Neural progenitor cell (in vitro differentiated cells): ENCODE measurements around the gene FBRS. TPM values are rescaled to one million over a fixed set of nuclear protein-coding genes. Genes with fewer than 3 reads are reported as not detected.

Experiments used
- DNase-seq: peaks from one replicate; pipeline ENCODE4 v3.0.0-alpha.2; 2016; ENCODE audit warnings: low spot score
- H2AFZ ChIP-seq: fragments of 200-600 bp; sonication (generic); replicated peaks from 2 replicates; pipeline ENCODE4 v1.6.1; 2016; ENCODE audit warnings: antibody characterized with exemption
- H3F3A ChIP-seq: fragments of 200-600 bp; sonication (generic); 2 replicates; pipeline ENCODE4 v1.6.1; 2016; ENCODE audit warnings: antibody characterized with exemption, low read depth
- H3K27ac ChIP-seq: fragments of 200-600 bp; sonication (generic); 2 replicates; pipeline ENCODE4 v1.5.1; 2016; ENCODE audit warnings: mild to moderate bottlenecking
- H3K27me3 ChIP-seq: fragments of 200-600 bp; sonication (generic); 2 replicates; pipeline ENCODE4 v1.6.1; 2016; ENCODE audit warnings: mild to moderate bottlenecking, moderate library complexity
- H3K36me3 ChIP-seq: fragments of 200-600 bp; sonication (generic); 2 replicates; pipeline ENCODE4 v1.5.1; 2016
- H3K4me1 ChIP-seq: fragments of 200-600 bp; sonication (generic); 2 replicates; pipeline ENCODE4 v1.6.1; 2016; ENCODE audit warnings: mixed run types
- H3K4me2 ChIP-seq: fragments of 200-600 bp; sonication (generic); 2 replicates; pipeline ENCODE4 v1.6.1; 2016
- H3K4me3 ChIP-seq: fragments of 200-600 bp; sonication (generic); 2 replicates; pipeline ENCODE4 v1.5.1; 2016
- H3K79me2 ChIP-seq: fragments of 200-600 bp; sonication (generic); 2 replicates; pipeline ENCODE4 v1.6.1; 2016; ENCODE audit warnings: low read depth
- H3K9ac ChIP-seq: fragments of 200-600 bp; sonication (generic); 2 replicates; pipeline ENCODE4 v1.6.1; 2016
- H3K9me3 ChIP-seq: fragments of 200-600 bp; sonication (generic); 2 replicates; pipeline ENCODE4 v1.5.1; 2016; ENCODE audit warnings: low read depth
- H4K20me1 ChIP-seq: fragments of 200-600 bp; sonication (generic); 2 replicates; pipeline ENCODE4 v1.6.1; 2016; ENCODE audit warnings: low read depth
- H3K27ac Mint-ChIP-seq: 3 replicates; pipeline ENCODE4 v1.8.0; 2021; ENCODE audit warnings: mixed read lengths
- H3K27me3 Mint-ChIP-seq: 2 replicates; pipeline ENCODE4 v1.8.0; 2022; ENCODE audit warnings: low read depth, mild to moderate bottlenecking, inconsistent platforms, moderate library complexity, mixed read lengths; ENCODE audit not compliant: insufficient read depth
- H3K36me3 Mint-ChIP-seq: 3 replicates; pipeline ENCODE4 v1.8.0; 2021; ENCODE audit warnings: mixed read lengths
- H3K4me1 Mint-ChIP-seq: 3 replicates; pipeline ENCODE4 v1.8.0; 2021; ENCODE audit warnings: mixed read lengths
- H3K4me3 Mint-ChIP-seq: 3 replicates; pipeline ENCODE4 v1.8.0; 2021; ENCODE audit warnings: mild to moderate bottlenecking, moderate library complexity, mixed read lengths
- H3K9me3 Mint-ChIP-seq: 3 replicates; pipeline ENCODE4 v1.8.0; 2020; ENCODE audit warnings: mixed read lengths
- EZH2 ChIP-seq: fragments of 200-600 bp; sonication (generic); IDR thresholded peaks from 2 replicates; pipeline ENCODE4 v1.6.1; 2017; ENCODE audit warnings: antibody characterized with exemption, mild to moderate bottlenecking, moderate library complexity
- EZH2phosphoT487 ChIP-seq: fragments of 200-600 bp; sonication (generic); IDR thresholded peaks from 2 replicates; pipeline ENCODE4 v1.6.1; 2017; ENCODE audit warnings: antibody characterized with exemption
- small RNA-seq: library from RNA; depleted of rRNA; stranded (forward); fragments of <200 nt; gene quantifications from one replicate; pipeline ENCODE3, GENCODE V24; 2015
- total RNA-seq: library from RNA; depleted of rRNA; stranded (reverse); fragments of >200 nt; gene quantifications from 2 replicates; pipeline ENCODE4 v1.2.3, GENCODE V29; 2015; ENCODE audit warnings: low replicate concordance
- TF ChIP-seq, protein P1 (sequence below): fragments of 200-600 bp; sonication (generic); IDR thresholded peaks from 2 replicates; pipeline ENCODE4 v1.5.1; 2017; ENCODE audit warnings: antibody characterized with exemption, mild to moderate bottlenecking

The FBRS gene
- total RNA-seq, 1 donor from 2014 or later: 3.6 TPM

DNA sequence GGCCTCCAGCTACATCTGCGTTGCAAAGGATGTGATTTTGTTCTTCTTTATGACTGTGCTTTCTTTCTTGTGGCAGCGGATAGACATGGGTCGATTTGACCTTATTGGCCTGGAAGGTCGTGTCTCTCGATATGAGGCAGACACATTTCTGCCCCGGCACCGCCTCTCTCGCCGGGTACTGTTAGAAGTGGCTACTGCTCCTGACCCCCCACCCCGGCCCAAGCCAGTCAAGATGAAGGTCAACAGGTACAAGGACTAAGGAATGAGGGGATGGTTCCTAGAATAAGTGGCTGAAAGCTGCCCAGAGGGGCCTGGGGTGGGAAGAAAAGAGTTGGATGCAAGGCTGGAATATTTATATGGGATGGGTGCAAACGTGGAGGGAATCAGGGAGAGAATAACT is 61.9 kb downstream of the FBRS start:
- Mint-ChIP-seq H3K4me3 (no peak overlapping the region), H3K36me3 (peaks cover 56% of the 10 kb centered on the region), H3K4me1 (no peaks in the 10 kb centered on the region), H3K27me3 (no peaks in the 10 kb centered on the region), H3K9me3 (no peaks in the 10 kb centered on the region), H3K27ac (no peak overlapping the region)
- H3K4me3 ChIP-seq: no peak overlapping the region
- no peaks in the 10 kb centered on the region for H3K9me3 ChIP-seq
- no peak overlapping the region for H2AFZ ChIP-seq
- H3K4me1 ChIP-seq: no peaks in the 10 kb centered on the region
- H3K27ac ChIP-seq: no peak overlapping the region
- H3K79me2 ChIP-seq: peaks cover 30% of the 10 kb centered on the region
- no peak overlapping the region for H3K9ac ChIP-seq
- H3K4me2 ChIP-seq: no peak overlapping the region
- H4K20me1 ChIP-seq: peaks cover 35% of the 10 kb centered on the region
- DNase-seq: no peak
- no peaks in the 10 kb centered on the region for H3F3A ChIP-seq
- TF ChIP-seq EZH2phosphoT487 (no peak), EZH2 (no peak)
- TF ChIP-seq, protein P1, sequence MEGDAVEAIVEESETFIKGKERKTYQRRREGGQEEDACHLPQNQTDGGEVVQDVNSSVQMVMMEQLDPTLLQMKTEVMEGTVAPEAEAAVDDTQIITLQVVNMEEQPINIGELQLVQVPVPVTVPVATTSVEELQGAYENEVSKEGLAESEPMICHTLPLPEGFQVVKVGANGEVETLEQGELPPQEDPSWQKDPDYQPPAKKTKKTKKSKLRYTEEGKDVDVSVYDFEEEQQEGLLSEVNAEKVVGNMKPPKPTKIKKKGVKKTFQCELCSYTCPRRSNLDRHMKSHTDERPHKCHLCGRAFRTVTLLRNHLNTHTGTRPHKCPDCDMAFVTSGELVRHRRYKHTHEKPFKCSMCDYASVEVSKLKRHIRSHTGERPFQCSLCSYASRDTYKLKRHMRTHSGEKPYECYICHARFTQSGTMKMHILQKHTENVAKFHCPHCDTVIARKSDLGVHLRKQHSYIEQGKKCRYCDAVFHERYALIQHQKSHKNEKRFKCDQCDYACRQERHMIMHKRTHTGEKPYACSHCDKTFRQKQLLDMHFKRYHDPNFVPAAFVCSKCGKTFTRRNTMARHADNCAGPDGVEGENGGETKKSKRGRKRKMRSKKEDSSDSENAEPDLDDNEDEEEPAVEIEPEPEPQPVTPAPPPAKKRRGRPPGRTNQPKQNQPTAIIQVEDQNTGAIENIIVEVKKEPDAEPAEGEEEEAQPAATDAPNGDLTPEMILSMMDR: no peak
- no peaks in the 10 kb centered on the region for H3K27me3 ChIP-seq
- H3K36me3 ChIP-seq: peaks cover 5% of the 10 kb centered on the region

Small RNA genes within 50 kb of the gene (small RNA-seq; reads per million reads assigned to genes)
- gene AC093249.1 (not detected), gene RNU6-1043P (not detected), gene RNU6-416P (not detected), gene SNORA30 (6.5 reads per million, percentile 94 among the genes with 10 or more reads in this experiment)

Other genes starting within 250 kb of the FBRS start
- gene DCTPP1, start 228.4 kb upstream of the FBRS start, total RNA-seq: 30.4 and 47.9 TPM in 2 replicates
- 9.0 and 13.9 TPM in 2 replicates for gene SEPHS2, start 212.6 kb upstream of the FBRS start, total RNA-seq
- not detected in 2 replicates for gene ITGAL, start 185.7 kb upstream of the FBRS start, total RNA-seq
- gene ZNF768, start 131.9 kb upstream of the FBRS start, total RNA-seq: 15.5 and 49.9 TPM in 2 replicates
- gene ZNF747, start 123.6 kb upstream of the FBRS start, total RNA-seq: 7.0 and 14.5 TPM in 2 replicates
- gene ZNF764, start 100.1 kb upstream of the FBRS start, total RNA-seq: 3.6 and 12.6 TPM in 2 replicates
- gene ZNF688, start 86.7 kb upstream of the FBRS start, total RNA-seq: 3.6 and 6.2 TPM in 2 replicates
- gene ZNF785, start 72.7 kb upstream of the FBRS start, total RNA-seq: 17.8 and 19.5 TPM in 2 replicates
- 9.2 and 15.3 TPM in 2 replicates for gene ZNF689, start 48.0 kb upstream of the FBRS start, total RNA-seq
- 3.5 and 14.6 TPM in 2 replicates for gene PRR14, start 7.5 kb upstream of the FBRS start, total RNA-seq
- gene SRCAP, start 40.7 kb downstream of the FBRS start, total RNA-seq: 4.6 and 8.8 TPM in 2 replicates
- gene PHKG2, start 90.0 kb downstream of the FBRS start, total RNA-seq: 20.2 and 31.4 TPM in 2 replicates
- 0.56 and 8.0 TPM in 2 replicates for gene CFAP119, start 103.6 kb downstream of the FBRS start, total RNA-seq
- gene RNF40, start 103.9 kb downstream of the FBRS start, total RNA-seq: 45.6 and 77.3 TPM in 2 replicates
- 13.7 and 24.5 TPM in 2 replicates for gene ZNF629, start 128.8 kb downstream of the FBRS start, total RNA-seq
- 18.3 and 32.1 TPM in 2 replicates for gene BCL7C, start 235.6 kb downstream of the FBRS start, total RNA-seq
- 0.39 and 1.5 TPM in 2 replicates for gene CTF1, start 238.2 kb downstream of the FBRS start, total RNA-seq